ENCODE measurements around the gene LKAAEAR1. TPM values are rescaled to one million over a fixed set of nuclear protein-coding genes. Genes with fewer than 3 reads are reported as not detected.
A peak's percentile ranks its signal among the peaks of the same experiment; 100 is the strongest.

Gene LKAAEAR1
- total RNA-seq, 5 donors from 2014 or later (not counting 1 experiment from before 2014, with no cell fraction given), result 0.30 to 0.86 (median 0.35) TPM; not detected in 2

DNA sequence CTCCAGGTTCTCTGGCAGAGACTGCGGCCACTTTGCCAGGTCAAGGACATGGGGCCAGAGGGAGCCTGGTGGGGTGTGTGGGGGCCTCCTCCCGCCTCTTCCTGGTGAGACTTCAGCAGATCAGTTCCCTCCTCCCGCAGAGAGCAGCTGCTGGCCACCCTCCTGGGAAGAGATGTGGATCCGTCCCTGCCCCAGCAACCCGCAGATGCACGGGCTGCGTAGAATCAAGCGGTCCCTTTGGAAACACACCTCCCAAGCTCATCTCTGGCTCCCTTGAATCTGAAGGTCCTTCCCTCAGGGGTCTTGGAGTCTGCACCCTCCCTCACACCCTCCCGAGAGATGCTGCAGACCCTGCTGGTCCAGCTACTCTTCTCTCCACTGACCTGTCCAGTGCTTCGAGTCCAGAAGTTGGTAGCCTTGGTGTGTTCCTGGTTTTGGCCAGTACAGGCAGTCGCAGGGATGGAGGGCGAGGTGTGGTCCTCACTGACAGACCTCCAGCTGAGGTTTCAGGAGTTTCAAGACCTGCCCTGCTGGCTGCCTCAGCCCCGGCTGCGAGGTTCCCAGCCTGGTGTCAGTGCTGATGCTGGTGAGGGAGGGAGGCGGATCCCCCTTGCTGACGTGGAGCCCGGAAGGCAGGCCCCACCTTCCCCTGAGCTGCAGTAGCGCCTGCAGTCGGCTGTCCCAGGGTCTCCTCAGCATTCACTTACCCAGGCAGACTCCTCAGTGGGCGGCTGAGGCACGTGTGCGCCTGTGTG lies 23.0 kb upstream of the LKAAEAR1 start, which contains the start of gene NPBWR2:
NPBWR2 (minus strand) TSS at position 585 of the 755 bp plus-strand sequence. CDS start 734 bp downstream, outside the sequence.
- 48% methylated on average over 12 of the region's 22 CpGs for WGBS (ENCODE audit: insufficient coverage)
- Histone ChIP-seq H3K36me3 (ENCODE audit: control insufficient read depth in 2 of 2, extremely low read depth in 1 of 2, insufficient read depth in 1 of 2, low read length in 1 of 2) (no peaks in the 10 kb centered on the region), H3K4me1 (ENCODE audit: control insufficient read depth in 1 of 2, extremely low read depth in 1 of 2, insufficient read depth in 2 of 2, low read length in 2 of 2) (peaks cover 0 to 19% of the 10 kb centered on the region in 2 experiments), H3K27ac (ENCODE audit: low read length) (no peak within 1 kb of the TSS), H3K4me3 (ENCODE audit: control insufficient read depth in 1 of 2, extremely low read depth in 1 of 2, low read length in 1 of 2) (no peak within 1 kb of the TSS), H3K9me3 (no peaks in the 10 kb centered on the region), H3K27me3 (replicated peaks in 1 of 2; ENCODE audit: control insufficient read depth in 2 of 2, extremely low read depth in 1 of 2, insufficient read depth in 2 of 2, low read length in 1 of 2) (peaks cover 0 to 43% of the 10 kb centered on the region in 2 experiments)
- peak in 22 of 35 experiments; percentile 18 to 58 (median 36) for DNase-seq
- no peak within 1 kb of the TSS for H3K27ac Mint-ChIP-seq
- H3K9me3 Mint-ChIP-seq, result no peaks in the 10 kb centered on the region
- H3K4me1 Mint-ChIP-seq, result peaks cover 8 to 17% (median 17%) of the 10 kb centered on the region in 3 donors
- no peaks in the 10 kb centered on the region for H3K36me3 Mint-ChIP-seq
- ChIA-PET POLR2A (no interaction called here), CTCF (no interaction called here)
- no peak within 1 kb of the TSS for H3K4me3 Mint-ChIP-seq
- ATAC-seq (replicated peaks in 1 of 4), result peak; percentile 55 to 92 (median 62)
- peaks cover 4 to 12% of the 10 kb centered on the region in 2 donors for H3K27me3 Mint-ChIP-seq

DNA sequence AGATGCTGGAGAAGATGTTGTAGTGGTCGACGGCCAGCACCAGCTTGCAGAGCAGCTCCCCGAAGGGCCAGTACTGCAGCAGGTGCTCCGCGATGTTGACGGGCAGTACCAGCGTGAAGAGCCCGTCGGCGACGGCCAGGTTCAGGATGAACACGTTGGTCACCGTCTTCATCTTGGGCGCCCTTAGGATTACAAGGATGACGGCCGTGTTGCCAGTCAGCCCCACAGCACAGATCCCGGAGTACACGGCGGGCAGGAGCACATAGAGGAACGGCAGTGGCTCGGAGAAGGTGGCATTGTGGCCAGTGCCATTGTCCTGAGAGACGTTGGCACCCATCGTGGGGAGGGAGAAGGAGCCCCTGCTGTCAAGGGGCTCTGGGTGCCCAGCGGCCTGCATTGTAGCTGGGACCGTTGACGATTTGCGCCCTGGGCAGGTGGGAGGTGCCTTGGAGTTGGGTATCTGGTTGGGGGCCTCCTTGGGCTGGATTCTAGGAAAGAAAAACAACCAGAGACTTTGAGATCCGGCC lies 22.3 kb upstream of the LKAAEAR1 start:
- Mint-ChIP-seq H3K27me3 (peaks cover 5 to 13% of the 10 kb centered on the region in 2 donors), H3K4me3 (no peak overlapping the region), H3K36me3 (no peaks in the 10 kb centered on the region), H3K27ac (no peak overlapping the region), H3K4me1 (peaks cover 9 to 18% (median 18%) of the 10 kb centered on the region in 3 donors), H3K9me3 (no peaks in the 10 kb centered on the region)
- no peak for ATAC-seq (replicated peaks in 1 of 4)
- ChIA-PET CTCF (no interaction called here), POLR2A (no interaction called here)
- WGBS (ENCODE audit: insufficient coverage), result 93% methylated on average over 27 of the region's 28 CpGs
- Histone ChIP-seq H3K27ac (ENCODE audit: low read length) (no peak overlapping the region), H3K4me1 (ENCODE audit: control insufficient read depth in 1 of 2, extremely low read depth in 1 of 2, insufficient read depth in 2 of 2, low read length in 2 of 2) (peaks cover 0 to 24% of the 10 kb centered on the region in 2 experiments), H3K36me3 (ENCODE audit: control insufficient read depth in 2 of 2, extremely low read depth in 1 of 2, insufficient read depth in 1 of 2, low read length in 1 of 2) (no peaks in the 10 kb centered on the region), H3K4me3 (ENCODE audit: control insufficient read depth in 1 of 2, extremely low read depth in 1 of 2, low read length in 1 of 2) (no peak overlapping the region), H3K27me3 (replicated peaks in 1 of 2; ENCODE audit: control insufficient read depth in 2 of 2, extremely low read depth in 1 of 2, insufficient read depth in 2 of 2, low read length in 1 of 2) (peaks cover 0 to 49% of the 10 kb centered on the region in 2 experiments), H3K9me3 (no peaks in the 10 kb centered on the region)
- peak in 1 of 35 experiments; percentile 0 for DNase-seq

DNA sequence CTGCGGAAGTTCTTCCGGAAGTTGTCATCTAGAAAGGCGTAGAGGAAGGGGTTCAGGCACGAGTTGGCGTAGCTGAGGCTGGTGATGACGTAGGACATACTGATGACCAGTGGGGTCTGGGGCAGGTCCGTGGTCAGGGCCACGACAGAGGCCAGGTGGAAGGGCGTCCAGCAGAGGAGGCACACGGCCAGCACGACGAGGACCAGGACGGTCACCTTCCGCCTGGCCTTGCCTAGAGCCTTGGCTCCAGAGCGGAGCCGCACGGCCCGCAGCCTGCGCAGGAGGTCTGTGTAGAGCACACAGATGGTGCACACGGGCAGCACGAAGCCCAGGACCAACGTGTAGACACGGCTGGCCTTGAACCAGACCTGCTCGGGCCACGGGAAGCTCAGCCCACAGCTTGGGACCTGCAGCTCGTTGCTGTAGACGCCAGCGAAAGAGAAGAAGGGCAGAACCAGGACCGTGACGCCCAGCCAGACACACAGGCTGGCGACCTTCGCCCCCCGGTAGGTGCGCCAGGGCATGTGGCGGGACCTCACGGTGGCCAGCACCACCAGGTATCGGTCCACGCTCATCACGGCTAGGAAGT lies 21.7 kb upstream of the LKAAEAR1 start:
- POLR2A ChIA-PET, result no interaction called here
- no peak overlapping the region for H3K4me3 ChIP-seq (ENCODE audit: control insufficient read depth in 1 of 2, extremely low read depth in 1 of 2, low read length in 1 of 2)
- H3K36me3 ChIP-seq (ENCODE audit: control insufficient read depth in 2 of 2, extremely low read depth in 1 of 2, insufficient read depth in 1 of 2, low read length in 1 of 2), result no peaks in the 10 kb centered on the region
- Mint-ChIP-seq H3K4me1 (peaks cover 14 to 23% (median 22%) of the 10 kb centered on the region in 3 donors), H3K27me3 (peaks cover 8 to 19% of the 10 kb centered on the region in 2 donors), H3K4me3 (no peak overlapping the region), H3K36me3 (no peaks in the 10 kb centered on the region), H3K9me3 (no peaks in the 10 kb centered on the region), H3K27ac (no peak overlapping the region)
- H3K27me3 ChIP-seq (replicated peaks in 1 of 2; ENCODE audit: control insufficient read depth in 2 of 2, extremely low read depth in 1 of 2, insufficient read depth in 2 of 2, low read length in 1 of 2), result peaks cover 0 to 54% of the 10 kb centered on the region in 2 experiments
- ATAC-seq (replicated peaks in 1 of 4) (no peak), DNase-seq (peak in 1 of 35 experiments; percentile 2)
- H3K9me3 ChIP-seq, result no peaks in the 10 kb centered on the region
- 91% methylated on average over 39 of the region's 39 CpGs for WGBS (ENCODE audit: insufficient coverage)
- H3K27ac ChIP-seq (ENCODE audit: low read length), result no peak overlapping the region
- CTCF ChIA-PET, result no interaction called here
- peaks cover 0 to 25% of the 10 kb centered on the region in 2 experiments for H3K4me1 ChIP-seq (ENCODE audit: control insufficient read depth in 1 of 2, extremely low read depth in 1 of 2, insufficient read depth in 2 of 2, low read length in 2 of 2)

DNA sequence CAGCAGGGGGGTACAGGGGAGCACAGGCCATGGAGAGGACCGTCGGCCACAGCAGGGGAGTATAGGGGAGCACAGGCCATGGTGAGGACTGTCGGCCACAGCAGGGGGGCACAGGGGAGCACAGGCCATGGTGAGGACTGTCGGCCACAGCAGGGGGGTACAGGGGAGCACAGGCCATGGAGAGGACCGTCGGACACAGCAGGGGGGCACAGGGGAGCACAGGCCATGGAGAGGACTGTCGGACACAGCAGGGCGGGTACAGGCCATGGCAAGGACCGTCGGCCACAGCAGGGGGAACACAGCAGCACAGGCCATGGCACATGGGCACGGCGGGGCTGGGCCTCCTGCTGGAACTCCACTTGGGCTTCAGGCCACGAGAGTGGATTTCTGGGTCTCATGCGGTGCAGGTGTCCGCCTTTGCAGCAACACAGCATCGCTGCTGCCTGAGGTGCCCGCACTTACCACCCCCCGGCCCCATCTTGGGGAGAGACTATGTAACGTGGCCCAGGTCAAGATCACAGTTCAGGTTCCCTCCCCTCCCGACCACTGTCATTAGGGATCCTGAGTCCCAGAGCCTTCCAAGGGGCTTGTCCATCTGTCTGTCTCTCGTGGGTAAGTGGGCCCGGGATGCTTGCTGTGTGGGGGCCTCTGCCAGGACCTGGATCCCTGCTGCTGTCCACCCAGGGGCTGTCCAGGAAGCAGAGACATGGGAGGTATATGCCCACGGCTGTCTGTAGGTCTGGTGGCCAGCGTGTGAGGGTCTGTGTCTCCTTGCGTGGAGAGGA lies 20.7 kb upstream of the LKAAEAR1 start:
- no peaks in the 10 kb centered on the region for H3K9me3 ChIP-seq
- H3K9me3 Mint-ChIP-seq, result no peaks in the 10 kb centered on the region
- WGBS (ENCODE audit: insufficient coverage), result 94% methylated on average over 24 of the region's 25 CpGs
- no peaks in the 10 kb centered on the region for H3K36me3 Mint-ChIP-seq
- H3K4me1 ChIP-seq (ENCODE audit: control insufficient read depth in 1 of 2, extremely low read depth in 1 of 2, insufficient read depth in 2 of 2, low read length in 2 of 2), result peaks cover 2 to 34% of the 10 kb centered on the region in 2 experiments
- CTCF ChIA-PET, result no interaction called here
- no peak overlapping the region for H3K27ac Mint-ChIP-seq
- no peak overlapping the region for H3K27ac ChIP-seq (ENCODE audit: low read length)
- DNase-seq (peak in 1 of 35 experiments; percentile 0), ATAC-seq (replicated peaks in 1 of 4) (no peak)
- peaks cover 18 to 31% (median 22%) of the 10 kb centered on the region in 3 donors for H3K4me1 Mint-ChIP-seq
- peaks cover 0 to 63% of the 10 kb centered on the region in 2 experiments for H3K27me3 ChIP-seq (replicated peaks in 1 of 2; ENCODE audit: control insufficient read depth in 2 of 2, extremely low read depth in 1 of 2, insufficient read depth in 2 of 2, low read length in 1 of 2)
- no peak overlapping the region for H3K4me3 Mint-ChIP-seq
- no peak overlapping the region for H3K4me3 ChIP-seq (ENCODE audit: control insufficient read depth in 1 of 2, extremely low read depth in 1 of 2, low read length in 1 of 2)
- POLR2A ChIA-PET, result no interaction called here
- H3K36me3 ChIP-seq (ENCODE audit: control insufficient read depth in 2 of 2, extremely low read depth in 1 of 2, insufficient read depth in 1 of 2, low read length in 1 of 2), result no peaks in the 10 kb centered on the region
- peaks cover 8 to 19% of the 10 kb centered on the region in 2 donors for H3K27me3 Mint-ChIP-seq

DNA sequence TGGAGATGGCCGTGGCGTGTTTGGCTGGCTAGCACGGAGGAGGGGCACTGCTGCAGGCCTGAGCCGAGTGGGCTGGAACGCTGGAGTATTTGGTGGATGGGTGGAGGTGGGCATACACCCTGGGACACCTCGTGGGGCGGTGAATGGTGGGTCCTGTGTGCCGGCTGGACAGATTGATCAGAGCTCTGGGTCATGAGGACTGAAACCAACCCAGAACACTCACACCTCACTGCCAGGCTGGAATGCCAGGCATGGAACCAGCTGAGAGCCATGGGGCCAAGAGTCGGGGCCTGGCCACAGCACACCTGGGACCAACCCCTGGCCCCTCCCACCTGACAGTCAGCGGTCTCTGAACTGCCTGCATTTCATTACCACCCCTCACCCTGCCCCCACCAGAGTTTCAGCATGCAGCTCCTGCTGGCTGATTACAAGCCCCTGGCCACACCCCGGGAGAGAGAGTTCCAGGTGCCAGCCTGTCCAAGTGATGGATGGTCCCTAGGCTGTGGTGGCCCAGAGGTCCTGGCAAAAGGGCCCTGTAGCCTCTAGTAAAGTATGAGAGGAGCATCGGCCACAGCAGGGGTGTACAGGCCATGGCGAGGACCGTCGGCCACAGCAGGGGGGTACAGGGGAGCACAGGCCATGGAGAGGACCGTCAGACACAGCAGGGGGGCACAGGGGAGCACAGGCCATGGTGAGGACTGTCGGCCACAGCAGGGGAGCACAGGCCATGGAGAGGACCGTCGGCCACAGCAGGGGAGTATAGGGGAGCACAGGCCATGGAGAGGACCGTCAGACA lies 19.9 kb upstream of the LKAAEAR1 start:
- Histone ChIP-seq H3K4me3 (ENCODE audit: control insufficient read depth in 1 of 2, extremely low read depth in 1 of 2, low read length in 1 of 2) (no peak overlapping the region), H3K27me3 (replicated peaks in 1 of 2; ENCODE audit: control insufficient read depth in 2 of 2, extremely low read depth in 1 of 2, insufficient read depth in 2 of 2, low read length in 1 of 2) (peaks cover 0 to 67% of the 10 kb centered on the region in 2 experiments), H3K36me3 (ENCODE audit: control insufficient read depth in 2 of 2, extremely low read depth in 1 of 2, insufficient read depth in 1 of 2, low read length in 1 of 2) (peaks cover 0 to 1% of the 10 kb centered on the region in 2 donors), H3K27ac (ENCODE audit: low read length) (no peak overlapping the region), H3K9me3 (no peaks in the 10 kb centered on the region), H3K4me1 (ENCODE audit: control insufficient read depth in 1 of 2, extremely low read depth in 1 of 2, insufficient read depth in 2 of 2, low read length in 2 of 2) (peaks cover 2 to 37% of the 10 kb centered on the region in 2 experiments)
- DNase-seq, result no peak
- Mint-ChIP-seq H3K27me3 (peaks cover 8 to 19% of the 10 kb centered on the region in 2 donors), H3K36me3 (no peaks in the 10 kb centered on the region), H3K4me1 (peaks cover 18 to 31% (median 22%) of the 10 kb centered on the region in 3 donors), H3K4me3 (no peak overlapping the region), H3K9me3 (no peaks in the 10 kb centered on the region), H3K27ac (no peak overlapping the region)
- CTCF ChIA-PET, result no interaction called here
- ATAC-seq (replicated peaks in 1 of 4), result no peak
- POLR2A ChIA-PET, result no interaction called here
- WGBS (ENCODE audit: insufficient coverage), result 90% methylated on average over 13 of the region's 20 CpGs
